Measurements from ENCODE around the gene CLBA1. TPM values are rescaled to one million over a fixed set of nuclear protein-coding genes. Genes with fewer than 3 reads are reported as not detected.

CLBA1 gene
- 5.2 TPM for polyA plus RNA-seq (2013)

DNA sequence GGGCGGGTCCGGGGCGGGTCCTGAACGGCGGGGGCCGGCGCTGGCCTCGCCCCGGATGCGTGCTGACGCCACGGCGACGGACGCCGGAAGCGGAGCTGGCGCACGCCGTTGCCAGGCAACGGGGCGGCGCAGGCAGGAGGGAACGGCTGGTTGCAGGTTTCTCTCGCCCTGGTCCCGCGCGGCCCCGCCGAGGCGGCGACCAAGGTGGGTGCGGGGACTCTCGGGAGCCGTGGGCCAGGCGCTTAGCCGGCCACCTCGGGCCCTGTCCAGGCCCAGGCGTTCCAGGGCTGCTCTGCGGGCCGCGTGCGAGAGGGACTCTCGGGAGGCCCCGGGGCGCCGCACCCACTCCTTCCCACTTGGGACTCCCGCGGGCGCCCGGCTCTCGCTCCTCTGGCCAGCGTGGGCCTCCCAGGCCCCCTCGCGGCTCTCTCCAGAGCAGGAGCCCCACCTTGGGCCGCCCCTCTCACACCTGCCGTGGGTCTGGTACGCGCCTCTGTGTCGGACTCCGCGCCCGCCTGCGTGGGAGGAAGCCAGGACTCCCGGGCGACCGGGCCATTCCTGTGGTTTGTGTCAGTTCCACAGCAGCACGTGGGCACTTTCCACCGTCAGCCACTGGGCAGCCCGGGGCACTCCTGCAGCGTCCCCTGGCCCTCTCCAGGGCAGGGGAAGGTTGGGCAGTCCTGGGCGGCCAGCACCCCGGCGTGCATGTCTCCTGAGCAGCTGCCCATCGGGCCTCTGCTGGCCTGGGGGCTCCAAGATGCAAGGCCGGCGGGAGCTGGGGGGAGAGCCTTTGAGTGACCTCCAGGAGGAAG, at the start of gene CLBA1:
TSS of gene CLBA1 (plus strand) at position 114 of the 812 bp plus-strand sequence. CDS start at position 758, 644 bp downstream.
- peak within 1 kb of the TSS in 1 of 2 experiments; percentile 74 for H3K27ac ChIP-seq (ENCODE audit: insufficient read depth in 1 of 2, low read depth in 1 of 2, low read length in 2 of 2, poor library complexity in 1 of 2, severe bottlenecking in 2 of 2)
- DNase-seq: peak; percentile 92 to 94 (median 93)
- peaks cover 0 to 15% (median 14%) of the 10 kb centered on the region in 4 experiments for H3K4me1 ChIP-seq (ENCODE audit: control extremely low read depth in 1 of 4, control insufficient read depth in 4 of 4, insufficient read depth in 4 of 4, low read length in 3 of 4)
- H3K9me3 ChIP-seq (ENCODE audit: control extremely low read depth in 1 of 5, control insufficient read depth in 4 of 5, insufficient read depth in 2 of 5, low read depth in 1 of 5, low read length in 4 of 5): no peaks in the 10 kb centered on the region
- H3K27me3 ChIP-seq (replicated peaks in 2 of 5; ENCODE audit: control insufficient read depth in 4 of 5, insufficient read depth in 5 of 5, low read length in 4 of 5): no peaks in the 10 kb centered on the region
- H3K36me3 ChIP-seq (ENCODE audit: control insufficient read depth in 4 of 4, insufficient read depth in 4 of 4, low read length in 3 of 4): no peaks in the 10 kb centered on the region
- peak within 1 kb of the TSS; percentile 49 to 82 (median 70) for H3K4me3 ChIP-seq (ENCODE audit: control insufficient read depth in 1 of 7, extremely low read depth in 1 of 7, insufficient read depth in 4 of 7, low read depth in 2 of 7, low read length in 6 of 7)
- ChIA-PET CTCF (interaction anchor here (1.1 to 2.1 kb wide), 5 partner anchors 11 to 35 kb away, joined by 3 to 6 read pairs (median 4); partner anchors contain the start of gene CDCA4), POLR2A (interaction anchor here (0.6 kb wide), 1 partner anchor 40 kb away, joined by 3 read pairs; no protein-coding TSS in a partner anchor)
- 3% methylated on average over 66 of the region's 77 CpGs for WGBS (ENCODE audit: insufficient coverage)

DNA sequence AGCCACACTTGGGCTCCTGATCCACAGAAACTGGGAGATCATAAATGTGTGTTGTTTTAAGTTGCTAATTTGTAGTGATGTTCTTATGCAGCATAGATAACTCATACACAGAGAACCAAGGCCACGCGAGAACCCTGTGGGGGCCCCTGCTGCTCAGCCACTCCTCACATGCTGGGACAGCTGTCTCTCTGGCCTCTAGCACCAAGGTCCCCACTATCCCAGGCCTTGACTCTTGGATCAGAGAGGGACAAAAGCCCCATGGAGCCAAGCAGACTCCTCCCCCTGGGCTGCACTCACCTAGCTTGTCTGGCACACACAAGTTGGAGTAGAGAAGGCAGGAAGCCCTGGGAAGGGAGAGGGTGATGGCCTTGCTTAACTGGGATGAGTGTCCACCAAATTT, 49.6 kb upstream of the CLBA1 start:
- H3K27me3 ChIP-seq (replicated peaks in 2 of 5; ENCODE audit: control insufficient read depth in 4 of 5, insufficient read depth in 5 of 5, low read length in 4 of 5): peaks cover 0 to 22% (median 0%) of the 10 kb centered on the region in 5 experiments
- peaks cover 0 to 11% (median 3%) of the 10 kb centered on the region in 4 experiments for H3K4me1 ChIP-seq (ENCODE audit: control extremely low read depth in 1 of 4, control insufficient read depth in 4 of 4, insufficient read depth in 4 of 4, low read length in 3 of 4)
- no peaks in the 10 kb centered on the region for H3K36me3 ChIP-seq (ENCODE audit: control insufficient read depth in 4 of 4, insufficient read depth in 4 of 4, low read length in 3 of 4)
- DNase-seq: no peak
- ChIA-PET CTCF (interaction anchor here (0.8 to 4.9 kb wide), 6 partner anchors 8 to 109 kb away, joined by 3 to 21 read pairs (median 4); no protein-coding TSS in a partner anchor), POLR2A (interaction anchor here (0.5 to 0.6 kb wide), 2 partner anchors 200 to 590 kb away, joined by 3 read pairs; no protein-coding TSS in a partner anchor)
- WGBS (ENCODE audit: insufficient coverage): no CpG with 5 or more reads among the region's 2 CpGs
- H3K4me3 ChIP-seq (ENCODE audit: control insufficient read depth in 1 of 7, extremely low read depth in 1 of 7, insufficient read depth in 4 of 7, low read depth in 2 of 7, low read length in 6 of 7): no peak overlapping the region
- H3K27ac ChIP-seq (ENCODE audit: insufficient read depth in 1 of 2, low read depth in 1 of 2, low read length in 2 of 2, poor library complexity in 1 of 2, severe bottlenecking in 2 of 2): no peak overlapping the region
- H3K9me3 ChIP-seq (ENCODE audit: control extremely low read depth in 1 of 5, control insufficient read depth in 4 of 5, insufficient read depth in 2 of 5, low read depth in 1 of 5, low read length in 4 of 5): no peaks in the 10 kb centered on the region

DNA sequence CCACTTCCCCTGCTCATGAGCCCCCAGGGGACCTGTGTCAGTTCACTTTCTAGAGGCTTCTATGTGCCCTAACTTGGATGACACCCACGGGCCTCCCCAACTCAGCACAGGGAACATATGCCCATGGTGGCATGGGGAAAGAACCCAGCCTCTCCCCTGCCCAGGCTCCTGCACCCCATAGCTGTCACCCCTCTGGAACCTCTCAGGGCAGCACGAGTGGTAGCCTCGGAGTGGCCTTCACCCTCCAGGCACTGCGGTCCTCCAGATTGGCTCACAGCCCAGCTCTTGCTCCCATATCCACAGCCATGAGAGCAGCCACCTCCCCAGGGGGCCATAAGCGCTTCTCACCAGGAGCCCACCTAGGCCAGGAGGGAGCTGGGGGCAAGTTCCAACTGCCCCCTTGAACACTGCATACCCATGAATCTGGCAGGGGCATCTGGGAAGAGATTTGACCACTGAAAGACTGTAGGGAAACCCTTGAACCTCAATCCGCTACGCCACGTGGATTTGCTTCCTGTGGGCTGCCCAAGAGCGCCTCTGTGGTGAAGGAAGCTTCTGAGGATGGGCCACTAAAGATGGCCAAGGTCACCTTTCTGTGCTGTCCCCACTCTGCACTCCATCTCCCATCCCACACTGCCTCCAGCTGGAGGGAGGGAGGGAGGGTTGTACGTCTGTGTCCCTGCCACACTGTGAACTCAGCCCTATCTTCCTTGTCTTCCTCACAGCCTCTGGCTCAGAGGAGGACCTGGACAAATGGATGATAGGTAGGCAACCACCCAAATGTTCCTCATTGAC, 49.0 kb upstream of the CLBA1 start:
- Histone ChIP-seq H3K9me3 (ENCODE audit: control extremely low read depth in 1 of 5, control insufficient read depth in 4 of 5, insufficient read depth in 2 of 5, low read depth in 1 of 5, low read length in 4 of 5) (no peaks in the 10 kb centered on the region), H3K27ac (ENCODE audit: insufficient read depth in 1 of 2, low read depth in 1 of 2, low read length in 2 of 2, poor library complexity in 1 of 2, severe bottlenecking in 2 of 2) (no peak overlapping the region), H3K4me3 (ENCODE audit: control insufficient read depth in 1 of 7, extremely low read depth in 1 of 7, insufficient read depth in 4 of 7, low read depth in 2 of 7, low read length in 6 of 7) (no peak overlapping the region), H3K36me3 (ENCODE audit: control insufficient read depth in 4 of 4, insufficient read depth in 4 of 4, low read length in 3 of 4) (no peaks in the 10 kb centered on the region), H3K27me3 (replicated peaks in 2 of 5; ENCODE audit: control insufficient read depth in 4 of 5, insufficient read depth in 5 of 5, low read length in 4 of 5) (peaks cover 0 to 22% (median 0%) of the 10 kb centered on the region in 5 experiments), H3K4me1 (ENCODE audit: control extremely low read depth in 1 of 4, control insufficient read depth in 4 of 4, insufficient read depth in 4 of 4, low read length in 3 of 4) (peaks cover 0 to 11% (median 3%) of the 10 kb centered on the region in 4 experiments)
- CTCF ChIA-PET: interaction anchor here (0.8 to 4.9 kb wide), 7 partner anchors 9 to 108 kb away, joined by 4 to 21 read pairs (median 4); partner anchors contain the start of gene PLD4
- DNase-seq: no peak
- 66% methylated on average over 9 of the region's 10 CpGs for WGBS (ENCODE audit: insufficient coverage)
- POLR2A ChIA-PET: no interaction called here

DNA sequence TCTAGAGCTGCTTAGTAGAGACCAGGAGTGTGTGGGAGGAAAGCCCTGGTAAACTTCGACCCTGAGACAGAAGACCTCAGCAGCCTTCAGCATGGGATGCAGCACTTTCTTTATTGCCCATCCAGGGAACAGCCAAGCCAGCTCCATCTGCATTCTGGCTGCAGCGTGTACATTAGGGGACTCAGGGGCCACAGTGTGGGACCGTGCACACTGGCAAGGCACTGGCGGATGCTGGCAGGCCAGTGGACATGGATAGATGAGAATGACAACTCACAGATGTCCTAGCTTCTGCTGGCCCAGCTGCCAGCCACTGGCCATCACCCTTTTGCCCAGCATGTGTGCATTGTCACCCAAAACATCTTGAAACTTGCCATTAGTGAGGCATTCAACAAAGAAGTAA, 48.4 kb upstream of the CLBA1 start:
- no peaks in the 10 kb centered on the region for H3K9me3 ChIP-seq (ENCODE audit: control extremely low read depth in 1 of 5, control insufficient read depth in 4 of 5, insufficient read depth in 2 of 5, low read depth in 1 of 5, low read length in 4 of 5)
- 88% methylated on average over 4 of the region's 4 CpGs for WGBS (ENCODE audit: insufficient coverage)
- CTCF ChIA-PET: interaction anchor here (1.1 to 4.9 kb wide), 5 partner anchors 12 to 108 kb away, joined by 4 to 21 read pairs (median 4); partner anchors contain the start of gene PLD4
- no peak overlapping the region for H3K4me3 ChIP-seq (ENCODE audit: control insufficient read depth in 1 of 7, extremely low read depth in 1 of 7, insufficient read depth in 4 of 7, low read depth in 2 of 7, low read length in 6 of 7)
- no peaks in the 10 kb centered on the region for H3K36me3 ChIP-seq (ENCODE audit: control insufficient read depth in 4 of 4, insufficient read depth in 4 of 4, low read length in 3 of 4)
- POLR2A ChIA-PET: no interaction called here
- DNase-seq: no peak
- H3K4me1 ChIP-seq (ENCODE audit: control extremely low read depth in 1 of 4, control insufficient read depth in 4 of 4, insufficient read depth in 4 of 4, low read length in 3 of 4): peaks cover 0 to 11% (median 3%) of the 10 kb centered on the region in 4 experiments
- H3K27me3 ChIP-seq (replicated peaks in 2 of 5; ENCODE audit: control insufficient read depth in 4 of 5, insufficient read depth in 5 of 5, low read length in 4 of 5): peaks cover 0 to 22% (median 0%) of the 10 kb centered on the region in 5 experiments
- no peak overlapping the region for H3K27ac ChIP-seq (ENCODE audit: insufficient read depth in 1 of 2, low read depth in 1 of 2, low read length in 2 of 2, poor library complexity in 1 of 2, severe bottlenecking in 2 of 2)

DNA sequence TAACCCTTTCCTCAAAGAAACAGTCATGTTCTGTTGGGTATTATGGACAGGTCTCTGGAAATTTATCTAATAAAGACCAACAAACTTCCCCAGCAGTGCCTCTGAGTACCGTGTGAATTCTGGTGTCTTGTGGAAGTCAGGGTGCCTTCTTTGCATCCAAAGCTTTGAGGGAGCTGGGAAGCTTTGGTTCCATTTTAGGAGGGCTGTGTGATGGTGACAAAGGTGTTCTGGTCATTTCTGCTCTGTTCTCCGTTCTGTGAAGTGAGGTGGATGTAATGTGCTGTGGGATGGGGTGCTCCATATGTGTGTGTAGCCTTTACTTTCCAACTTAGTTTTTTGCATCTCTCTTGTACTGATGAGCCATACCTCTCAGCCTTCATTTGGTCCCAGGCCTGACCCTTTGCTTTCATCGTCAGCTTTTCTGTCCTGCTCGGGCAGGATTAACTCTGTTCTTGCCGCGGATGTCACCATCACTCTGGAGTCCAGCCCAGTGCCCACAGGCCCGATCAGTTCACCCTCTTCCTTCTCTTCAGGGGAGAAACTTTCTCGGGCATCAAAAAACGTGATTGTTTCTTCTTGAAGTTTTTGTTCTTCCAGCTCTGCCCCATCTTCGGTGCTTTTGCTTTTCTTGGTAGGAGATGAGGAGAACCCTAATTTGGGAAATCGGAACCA, 47.8 kb upstream of the CLBA1 start:
- POLR2A ChIA-PET: no interaction called here
- peaks cover 0 to 8% (median 3%) of the 10 kb centered on the region in 4 experiments for H3K4me1 ChIP-seq (ENCODE audit: control extremely low read depth in 1 of 4, control insufficient read depth in 4 of 4, insufficient read depth in 4 of 4, low read length in 3 of 4)
- CTCF ChIA-PET: interaction anchor here (0.6 to 4.9 kb wide), 7 partner anchors 13 to 351 kb away, joined by 3 to 21 read pairs (median 4); partner anchors contain the start of gene PLD4
- WGBS (ENCODE audit: insufficient coverage): 95% methylated on average over 5 of the region's 11 CpGs
- DNase-seq: no peak
- H3K27me3 ChIP-seq (replicated peaks in 2 of 5; ENCODE audit: control insufficient read depth in 4 of 5, insufficient read depth in 5 of 5, low read length in 4 of 5): peaks cover 0 to 22% (median 0%) of the 10 kb centered on the region in 5 experiments
- H3K36me3 ChIP-seq (ENCODE audit: control insufficient read depth in 4 of 4, insufficient read depth in 4 of 4, low read length in 3 of 4): no peaks in the 10 kb centered on the region
- H3K27ac ChIP-seq (ENCODE audit: insufficient read depth in 1 of 2, low read depth in 1 of 2, low read length in 2 of 2, poor library complexity in 1 of 2, severe bottlenecking in 2 of 2): no peak overlapping the region
- H3K4me3 ChIP-seq (ENCODE audit: control insufficient read depth in 1 of 7, extremely low read depth in 1 of 7, insufficient read depth in 4 of 7, low read depth in 2 of 7, low read length in 6 of 7): no peak overlapping the region
- H3K9me3 ChIP-seq (ENCODE audit: control extremely low read depth in 1 of 5, control insufficient read depth in 4 of 5, insufficient read depth in 2 of 5, low read depth in 1 of 5, low read length in 4 of 5): no peaks in the 10 kb centered on the region

DNA sequence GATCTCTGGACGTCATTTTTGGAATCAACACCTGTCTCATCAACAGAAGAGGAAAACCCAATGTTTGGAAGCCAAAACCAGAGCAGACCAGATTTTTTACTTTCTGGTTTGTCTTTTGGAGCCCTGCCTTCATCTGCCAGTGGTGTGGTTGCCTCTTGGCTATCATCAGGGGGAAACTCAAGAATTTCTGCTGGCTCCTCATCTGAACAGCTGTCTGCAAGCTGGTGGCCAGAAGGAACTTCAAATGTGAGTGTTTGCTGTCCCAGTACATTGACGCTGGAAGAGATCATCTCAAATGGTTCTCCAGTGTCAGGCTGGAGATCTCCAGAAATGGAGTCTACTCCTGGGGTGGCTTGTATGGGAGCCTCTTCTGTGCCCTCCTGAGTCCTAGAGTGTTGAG, 47.2 kb upstream of the CLBA1 start:
- H3K9me3 ChIP-seq (ENCODE audit: control extremely low read depth in 1 of 5, control insufficient read depth in 4 of 5, insufficient read depth in 2 of 5, low read depth in 1 of 5, low read length in 4 of 5): no peaks in the 10 kb centered on the region
- ChIA-PET POLR2A (no interaction called here), CTCF (interaction anchor here (0.6 to 1.3 kb wide), 2 partner anchors 21 to 351 kb away, joined by 3 to 5 read pairs; no protein-coding TSS in a partner anchor)
- 100% methylated on average over 2 of the region's 2 CpGs for WGBS (ENCODE audit: insufficient coverage)
- H3K4me3 ChIP-seq (ENCODE audit: control insufficient read depth in 1 of 7, extremely low read depth in 1 of 7, insufficient read depth in 4 of 7, low read depth in 2 of 7, low read length in 6 of 7): no peak overlapping the region
- H3K4me1 ChIP-seq (ENCODE audit: control extremely low read depth in 1 of 4, control insufficient read depth in 4 of 4, insufficient read depth in 4 of 4, low read length in 3 of 4): peaks cover 0 to 5% (median 2%) of the 10 kb centered on the region in 4 experiments
- DNase-seq: no peak
- H3K27me3 ChIP-seq (replicated peaks in 2 of 5; ENCODE audit: control insufficient read depth in 4 of 5, insufficient read depth in 5 of 5, low read length in 4 of 5): peaks cover 0 to 22% (median 0%) of the 10 kb centered on the region in 5 experiments
- H3K36me3 ChIP-seq (ENCODE audit: control insufficient read depth in 4 of 4, insufficient read depth in 4 of 4, low read length in 3 of 4): no peaks in the 10 kb centered on the region
- H3K27ac ChIP-seq (ENCODE audit: insufficient read depth in 1 of 2, low read depth in 1 of 2, low read length in 2 of 2, poor library complexity in 1 of 2, severe bottlenecking in 2 of 2): no peak overlapping the region
